ENCODE results near the gene RFC1. TPM values are rescaled to one million over a fixed set of nuclear protein-coding genes. Genes with fewer than 3 reads are reported as not detected.
A peak's percentile ranks its signal among the peaks of the same experiment; 100 is the strongest.
"Not testable (repeated sequence)": the region's sequence is repeated elsewhere in the genome, so short reads cannot be mapped to it uniquely, and the experiment has no call there.

Gene RFC1
- total and polyA plus RNA-seq, 2 experiments from 2014 or later = 39.5 to 46.3 TPM

GRCh38 chr4:39410415-39410814 is 44.3 kb upstream of the RFC1 start:
- WGBS, 2 experiments (ENCODE audit: low coverage in 1 of 2, low lambda C conversion rate in 2 of 2, missing lambda C conversion rate in 2 of 2) = 17 to 18% methylated on average over 5 of the region's 5 CpGs
- no peak overlapping the region for H3K4me2 ChIP-seq (ENCODE audit: unreplicated experiment)
- no peaks in the 10 kb centered on the region for H3K79me2 ChIP-seq (ENCODE audit: insufficient read depth)
- DNase-seq = peak; percentile 36
- no peaks in the 10 kb centered on the region for H3F3A ChIP-seq (ENCODE audit: insufficient read depth)
- no peaks in the 10 kb centered on the region for H4K20me1 ChIP-seq (ENCODE audit: insufficient read depth)
- no peaks in the 10 kb centered on the region for H3K36me3 ChIP-seq (ENCODE audit: low read depth)
- peak overlapping the region; percentile 62 for H2AFZ ChIP-seq
- no peak for TF ChIP-seq EZH2 (IDR thresholded peaks at IDR 0.05; ENCODE audit: insufficient read depth, poor library complexity, severe bottlenecking)
- no peak for TF ChIP-seq EZH2phosphoT487 (IDR thresholded peaks at IDR 0.05; ENCODE audit: insufficient read depth, low read depth)
- H3K4me3 ChIP-seq = no peak overlapping the region
- H3K4me1 ChIP-seq (ENCODE audit: insufficient read depth) = peaks cover 8% of the 10 kb centered on the region; the same call in 1 of the 2 replicates
- no peak overlapping the region for H3K9ac ChIP-seq
- H3K9me3 ChIP-seq (ENCODE audit: low read depth) = no peaks in the 10 kb centered on the region
- in situ Hi-C loops (cut with MboI) = no loop called here
- no peaks in the 10 kb centered on the region for H3K9me2 ChIP-seq (ENCODE audit: insufficient read depth)
- no peaks in the 10 kb centered on the region for H3K27me3 ChIP-seq (replicated peaks; ENCODE audit: insufficient read depth)
- H3K27ac ChIP-seq = no peak overlapping the region

GRCh38 chr4:39407584-39407885 is 41.4 kb upstream of the RFC1 start:
- Histone ChIP-seq H3K79me2 (ENCODE audit: insufficient read depth) (no peaks in the 10 kb centered on the region), H3K4me1 (ENCODE audit: insufficient read depth) (peaks cover 8% of the 10 kb centered on the region; the same call in 1 of the 2 replicates), H3K36me3 (ENCODE audit: low read depth) (no peaks in the 10 kb centered on the region), H3K9me2 (ENCODE audit: insufficient read depth) (no peaks in the 10 kb centered on the region), H3K27ac (no peak overlapping the region), H3K4me3 (no peak overlapping the region), H3K9me3 (ENCODE audit: low read depth) (no peaks in the 10 kb centered on the region), H3K27me3 (replicated peaks; ENCODE audit: insufficient read depth) (no peaks in the 10 kb centered on the region), H4K20me1 (ENCODE audit: insufficient read depth) (no peaks in the 10 kb centered on the region), H2AFZ (peak overlapping the region; percentile 64), H3K4me2 (ENCODE audit: unreplicated experiment) (no peak overlapping the region), H3F3A (ENCODE audit: insufficient read depth) (no peaks in the 10 kb centered on the region), H3K9ac (no peak overlapping the region)
- TF ChIP-seq EZH2 (IDR thresholded peaks at IDR 0.05; ENCODE audit: insufficient read depth, poor library complexity, severe bottlenecking) = no peak
- TF ChIP-seq EZH2phosphoT487 (IDR thresholded peaks at IDR 0.05; ENCODE audit: insufficient read depth, low read depth) = no peak
- 6% methylated on average over 1 of the region's 1 CpG for WGBS, 2 experiments (ENCODE audit: low coverage in 1 of 2, low lambda C conversion rate in 2 of 2, missing lambda C conversion rate in 2 of 2)
- in situ Hi-C loops (cut with MboI) = no loop called here
- DNase-seq = no peak

- Histone ChIP-seq H3K4me3 (peak within 1 kb of the TSS; percentile 44), H3K36me3 (ENCODE audit: low read depth) (no peaks in the 10 kb centered on the region), H2AFZ (peak within 1 kb of the TSS; percentile 64), H3K27ac (no peak within 1 kb of the TSS), H3K9me3 (ENCODE audit: low read depth) (no peaks in the 10 kb centered on the region), H3K9me2 (ENCODE audit: insufficient read depth) (no peaks in the 10 kb centered on the region), H3K27me3 (replicated peaks; ENCODE audit: insufficient read depth) (no peaks in the 10 kb centered on the region), H3K79me2 (ENCODE audit: insufficient read depth) (no peaks in the 10 kb centered on the region), H3F3A (ENCODE audit: insufficient read depth) (no peaks in the 10 kb centered on the region), H3K9ac (no peak within 1 kb of the TSS; the same call in 1 of the 2 replicates), H3K4me2 (ENCODE audit: unreplicated experiment) (peak within 1 kb of the TSS; percentile 40), H4K20me1 (ENCODE audit: insufficient read depth) (no peaks in the 10 kb centered on the region), H3K4me1 (ENCODE audit: insufficient read depth) (peaks cover 8% of the 10 kb centered on the region; the same call in 1 of the 2 replicates)
- peak; percentile 13 for DNase-seq
- in situ Hi-C loops (cut with MboI) = no loop called here
- TF ChIP-seq EZH2phosphoT487 (IDR thresholded peaks at IDR 0.05; ENCODE audit: insufficient read depth, low read depth) (no peak), EZH2 (IDR thresholded peaks at IDR 0.05; ENCODE audit: insufficient read depth, poor library complexity, severe bottlenecking) (no peak)
- WGBS, 2 experiments (ENCODE audit: low coverage in 1 of 2, low lambda C conversion rate in 2 of 2, missing lambda C conversion rate in 2 of 2) = 6 to 7% methylated on average over 12 of the region's 12 CpGs
Observed at GRCh38 chr4:39406763-39407583, 40.8 kb upstream of the RFC1 start, which contains the start of gene KLB. Gene KLB, plus strand, starts transcription at chr4:39406930. Its CDS starts 20 bp downstream, at chr4:39406950.

GRCh38 chr4:39401640-39402039 is 35.5 kb upstream of the RFC1 start:
- not testable (repeated sequence) for H2AFZ ChIP-seq

More at GRCh38 chr4:39401640-39402039, 35.5 kb upstream of the RFC1 start:
- H3K27me3 ChIP-seq (replicated peaks; ENCODE audit: insufficient read depth); H3K36me3 ChIP-seq (ENCODE audit: low read depth); H3F3A ChIP-seq (ENCODE audit: insufficient read depth); H4K20me1 ChIP-seq (ENCODE audit: insufficient read depth); H3K4me1 ChIP-seq (ENCODE audit: insufficient read depth); H3K9me3 ChIP-seq (ENCODE audit: low read depth); H3K4me2 ChIP-seq (ENCODE audit: unreplicated experiment); H3K27ac ChIP-seq; H3K4me3 ChIP-seq; DNase-seq; H3K9ac ChIP-seq; H3K9me2 ChIP-seq (ENCODE audit: insufficient read depth); in situ Hi-C loops (cut with MboI); H3K79me2 ChIP-seq (ENCODE audit: insufficient read depth): not testable (repeated sequence)
- 65 to 70% methylated on average over 6 of the region's 6 CpGs for WGBS, 2 experiments (ENCODE audit: low coverage in 1 of 2, low lambda C conversion rate in 2 of 2, missing lambda C conversion rate in 2 of 2)

Measured in GM23248 (cell line).